K562 treated with DMSO at 1 percent for 12 hours (cell line): Measurements from ENCODE around the gene TNFAIP1. TPM values are rescaled to one million over a fixed set of nuclear protein-coding genes. Genes with fewer than 3 reads are reported as not detected.

ENCODE experiments used
- total RNA-seq: library from RNA; unstranded; fragments of 300-600 nt; gene quantifications from 2 replicates; pipeline ENCODE4 v1.2.3, GENCODE V29; 2022; ENCODE audit not compliant: insufficient read depth

TNFAIP1 gene
- total RNA-seq: 10.8 and 26.3 TPM in 2 replicates

GRCh38 chr17:28335201-28335958 is at the start of gene TNFAIP1, which contains the start of gene IFT20:
Gene TNFAIP1, plus strand, starts transcription at chr17:28335761. Its CDS starts 3,761 bp downstream, at chr17:28339522.
Gene IFT20, minus strand, starts transcription at chr17:28335472. Its CDS starts 3,487 bp downstream, at chr17:28331985.

GRCh38 chr17:28318759-28319597 is 16.6 kb upstream of the TNFAIP1 start, which contains the start of gene TMEM97:
Gene TMEM97, plus strand, starts transcription at chr17:28319200. Its CDS starts 40 bp downstream, at chr17:28319240.

GRCh38 chr17:28357061-28357900 is 21.7 kb downstream of the TNFAIP1 start, which contains the start of gene POLDIP2:
Gene POLDIP2, minus strand, starts transcription at chr17:28357527. Its CDS starts 79 bp downstream, at chr17:28357448.

GRCh38 chr17:28364665-28365363 is 29.3 kb downstream of the TNFAIP1 start, which contains the start of gene SEBOX:
Gene SEBOX, minus strand, starts transcription at chr17:28365199. Its CDS starts 48 bp downstream, at chr17:28365151.

GRCh38 chr17:28370035-28370743 is 34.6 kb downstream of the TNFAIP1 start, which contains the start of gene VTN:
Gene VTN, minus strand, starts transcription at chr17:28370307. Its CDS starts 104 bp downstream, at chr17:28370203.

GRCh38 chr17:28371245-28372202 is 36.0 kb downstream of the TNFAIP1 start, which contains the start of gene SARM1:
Gene SARM1, plus strand, starts transcription at chr17:28371694. Its CDS starts 339 bp downstream, at chr17:28372033.

Other genes starting within 250 kb of the TNFAIP1 start
- gene TMEM97, start 16.6 kb upstream of the TNFAIP1 start, total RNA-seq: 18.5 and 38.9 TPM in 2 replicates
- gene IFT20, start 289 bp upstream of the TNFAIP1 start, total RNA-seq: 45.2 and 56.4 TPM in 2 replicates
- gene POLDIP2, start 21.8 kb downstream of the TNFAIP1 start, total RNA-seq: 60.4 and 87.3 TPM in 2 replicates
- not detected in 2 replicates for gene SEBOX, start 29.4 kb downstream of the TNFAIP1 start, total RNA-seq
- gene VTN, start 34.5 kb downstream of the TNFAIP1 start, total RNA-seq: 0.46 and 0.51 TPM in 2 replicates
- gene SARM1, start 35.9 kb downstream of the TNFAIP1 start, total RNA-seq: 0.94 and 3.4 TPM in 2 replicates
- gene SLC46A1, start 70.5 kb downstream of the TNFAIP1 start, total RNA-seq: 0.89 and 4.3 TPM in 2 replicates
- not detected in 2 replicates for gene SLC13A2, start 137.9 kb downstream of the TNFAIP1 start, total RNA-seq
- gene FOXN1, start 170.6 kb downstream of the TNFAIP1 start, total RNA-seq: not detected in 2 replicates
- gene UNC119, start 216.9 kb downstream of the TNFAIP1 start, total RNA-seq: 39.8 and 45.5 TPM in 2 replicates
- 53.7 and 110 TPM in 2 replicates for gene PIGS, start 235.8 kb downstream of the TNFAIP1 start, total RNA-seq
- 40.3 and 62.1 TPM in 2 replicates for gene ALDOC, start 241.1 kb downstream of the TNFAIP1 start, total RNA-seq